IMR-90 (cell line): Measurements from ENCODE around the gene TANGO6. TPM values are rescaled to one million over a fixed set of nuclear protein-coding genes. Genes with fewer than 3 reads are reported as not detected.

Experiments
- ATAC-seq: fragments of 200-7000 bp; cut with Tn5 transposase; 2 replicates; pipeline ENCODE4 v1.9.1; 2020; ENCODE audit warnings: low read depth, mild to moderate bottlenecking, moderate library complexity
- BruUV-seq: library from RNA; stranded (reverse); fragments of 400-500 nt; replicated peaks from 2 replicates; lab custom pipeline; 2021; lab: Mats Ljungman, UMichigan
- CTCF ChIA-PET: fragments of 300-600 bp; formaldehyde crosslinking; extraction: SDS; loops from one replicate; lab custom pipeline; 2021; ENCODE audit warnings: antibody characterized with exemption; lab: Yijun Ruan, JAX
- POLR2A ChIA-PET: fragments of 300-600 bp; sonication (Branson Sonifier 250); formaldehyde crosslinking; loops from one replicate; lab custom pipeline; 2022; ENCODE audit warnings: antibody characterized with exemption; ENCODE audit not compliant: unreplicated experiment; lab: Charles Lee
- DNase-seq: peaks from one replicate; pipeline ENCODE4 v3.0.0; 2013
- H2AFZ ChIP-seq: replicated peaks from 2 replicates; pipeline ENCODE3; 2013; ENCODE audit warnings: low read length, mild to moderate bottlenecking; ENCODE audit not compliant: poor library complexity
- H2AK5ac ChIP-seq: 2 replicates; pipeline ENCODE4 v1.6.1; 2013; ENCODE audit warnings: low read depth, low read length, inconsistent platforms
- H2AK9ac ChIP-seq: replicated peaks from 2 replicates; pipeline ENCODE3; 2013; ENCODE audit warnings: mild to moderate bottlenecking, low read depth, low read length, moderate library complexity; ENCODE audit not compliant: poor library complexity
- H2BK120ac ChIP-seq: 2 replicates; pipeline ENCODE4 v1.6.1; 2013; ENCODE audit warnings: low read depth, low read length, inconsistent platforms
- H2BK15ac ChIP-seq: 3 replicates; pipeline ENCODE4 v1.6.1; 2013; ENCODE audit warnings: low read depth, low read length, inconsistent platforms
- H2BK20ac ChIP-seq: 2 replicates; pipeline ENCODE4 v1.6.1; 2013; ENCODE audit warnings: low read depth, mild to moderate bottlenecking, inconsistent platforms, low read length, moderate library complexity
- H2BK5ac ChIP-seq: 2 replicates; pipeline ENCODE4 v1.6.1; 2013; ENCODE audit warnings: mild to moderate bottlenecking, low read depth, low read length, inconsistent platforms; ENCODE audit not compliant: poor library complexity, severe bottlenecking
- H3K14ac ChIP-seq: replicated peaks from 2 replicates; pipeline ENCODE4 v1.6.1; 2013; ENCODE audit warnings: low read depth, low read length, inconsistent platforms
- H3K18ac ChIP-seq: 2 replicates; pipeline ENCODE4 v1.6.1; 2013; ENCODE audit warnings: low read depth, low read length, control low read depth
- H3K23ac ChIP-seq: 2 replicates; pipeline ENCODE4 v1.6.1; 2013; ENCODE audit warnings: low read depth, low read length, inconsistent platforms
- H3K27ac ChIP-seq: 2 replicates; pipeline ENCODE4 v1.5.1; 2013; ENCODE audit warnings: mild to moderate bottlenecking, control low read depth, low read length; ENCODE audit not compliant: insufficient read depth
- H3K27me3 ChIP-seq: 2 replicates; pipeline ENCODE4 v1.6.1; 2013; ENCODE audit warnings: low read length; ENCODE audit not compliant: control insufficient read depth, insufficient read depth
- H3K36me3 ChIP-seq: 2 replicates; pipeline ENCODE4 v1.6.1; 2013; ENCODE audit warnings: low read length, mixed read lengths; ENCODE audit not compliant: control insufficient read depth, insufficient read depth
- H3K4ac ChIP-seq: 2 replicates; pipeline ENCODE4 v1.6.1; 2013; ENCODE audit warnings: low read depth, low read length, inconsistent platforms
- H3K4me1 ChIP-seq: 2 replicates; pipeline ENCODE4 v1.6.1; 2013; ENCODE audit warnings: low read length, mixed read lengths; ENCODE audit not compliant: control insufficient read depth, insufficient read depth
- H3K4me2 ChIP-seq: 2 replicates; pipeline ENCODE4 v1.6.1; 2013; ENCODE audit warnings: low read depth, mild to moderate bottlenecking, control low read depth, low read length, moderate library complexity
- H3K4me3 ChIP-seq: 2 replicates; pipeline ENCODE4 v1.5.1; 2013; ENCODE audit warnings: low read depth, mild to moderate bottlenecking, control low read depth, low read length, moderate library complexity; ENCODE audit not compliant: insufficient read depth
- H3K56ac ChIP-seq: 2 replicates; pipeline ENCODE4 v1.6.1; 2013; ENCODE audit warnings: low read length, inconsistent platforms; ENCODE audit not compliant: insufficient read depth; ENCODE audit errors: extremely low read depth
- H3K79me1 ChIP-seq, 2 experiments: 2 replicates each; pipeline ENCODE4 v1.6.1; 2013; ENCODE audit warnings: low read length in 2 of 2, inconsistent platforms in 1 of 2, low read depth in 1 of 2
- H3K9ac ChIP-seq: 2 replicates; pipeline ENCODE4 v1.6.1; 2013; ENCODE audit warnings: low read depth, low read length, control low read depth
- H3K9me1 ChIP-seq: 2 replicates; pipeline ENCODE4 v1.6.1; 2013; ENCODE audit warnings: low read length, inconsistent platforms; ENCODE audit not compliant: insufficient read depth
- H3K9me3 ChIP-seq: 2 replicates; pipeline ENCODE4 v1.6.1; 2013; ENCODE audit warnings: low read length; ENCODE audit not compliant: control insufficient read depth, insufficient read depth
- H4K20me1 ChIP-seq: 2 replicates; pipeline ENCODE4 v1.6.1; 2013; ENCODE audit warnings: low read length, inconsistent platforms; ENCODE audit not compliant: insufficient read depth
- H4K5ac ChIP-seq: 2 replicates; pipeline ENCODE4 v1.6.1; 2013; ENCODE audit warnings: mild to moderate bottlenecking, low read depth, low read length, control low read depth
- H4K8ac ChIP-seq, 2 experiments: 2 replicates each; pipeline ENCODE4 v1.6.1; 2013; ENCODE audit warnings: low read depth in 2 of 2, low read length in 2 of 2, control low read depth in 1 of 2, inconsistent platforms in 1 of 2
- H4K91ac ChIP-seq: 2 replicates; pipeline ENCODE4 v1.6.1; 2013; ENCODE audit warnings: low read depth, low read length, inconsistent platforms; ENCODE audit not compliant: insufficient read depth
- BHLHE40 ChIP-seq: fragments of 150-350 bp; IDR thresholded peaks from 2 replicates; pipeline ENCODE4 v1.6.1; 2016; ENCODE audit warnings: mild to moderate bottlenecking, low read depth, low read length
- CEBPB ChIP-seq: IDR thresholded peaks from 2 replicates; pipeline ENCODE4 v1.6.1; 2012; ENCODE audit warnings: low read depth, low read length, improper control_type of control experiment
- CHD1 ChIP-seq: IDR thresholded peaks from 2 replicates; pipeline ENCODE4 v1.6.1; 2012; ENCODE audit warnings: low read depth, low read length, improper control_type of control experiment
- ELK1 ChIP-seq: fragments of 150-350 bp; IDR thresholded peaks from 2 replicates; pipeline ENCODE4 v1.6.1; 2016; ENCODE audit warnings: low read depth, mild to moderate bottlenecking, low read length, moderate library complexity, borderline replicate concordance
- FOS ChIP-seq: fragments of 150-350 bp; IDR thresholded peaks from 2 replicates; pipeline ENCODE4 v1.6.1; 2016; ENCODE audit warnings: low read depth, low read length
- MAFK ChIP-seq: IDR thresholded peaks from 2 replicates; pipeline ENCODE4 v1.6.1; 2012; ENCODE audit warnings: low read depth, low read length, improper control_type of control experiment
- MAZ ChIP-seq: IDR thresholded peaks from 2 replicates; pipeline ENCODE4 v1.6.1; 2012; ENCODE audit warnings: low read depth, mild to moderate bottlenecking, low read length, improper control_type of control experiment, moderate library complexity, borderline replicate concordance
- MXI1 ChIP-seq: IDR thresholded peaks from 2 replicates; pipeline ENCODE4 v1.6.1; 2012; ENCODE audit warnings: low read depth, mild to moderate bottlenecking, low read length, moderate library complexity, borderline replicate concordance
- NFE2L2 ChIP-seq: fragments of 150-350 bp; IDR thresholded peaks from 2 replicates; pipeline ENCODE4 v1.6.1; 2016; ENCODE audit warnings: low read depth, mild to moderate bottlenecking, low read length
- POLR2A ChIP-seq: IDR thresholded peaks from 2 replicates; pipeline ENCODE4 v1.6.1; 2012; ENCODE audit warnings: mild to moderate bottlenecking, low read depth, low read length
- RAD21 ChIP-seq: IDR thresholded peaks from 2 replicates; pipeline ENCODE4 v1.6.1; 2012; ENCODE audit warnings: low read length, improper control_type of control experiment
- RCOR1 ChIP-seq: IDR thresholded peaks from 2 replicates; pipeline ENCODE4 v1.6.1; 2012; ENCODE audit warnings: mild to moderate bottlenecking, low read length, improper control_type of control experiment; ENCODE audit not compliant: insufficient replicate concordance
- RFX5 ChIP-seq: IDR thresholded peaks from 2 replicates; pipeline ENCODE4 v1.8.0; 2012; ENCODE audit warnings: low read depth, mild to moderate bottlenecking, low read length, moderate library complexity
- SMC3 ChIP-seq: fragments of 150-350 bp; IDR thresholded peaks from 2 replicates; pipeline ENCODE4 v1.6.1; 2016; ENCODE audit warnings: low read depth, mild to moderate bottlenecking, antibody characterized with exemption, low read length, moderate library complexity
- USF2 ChIP-seq: fragments of 150-350 bp; IDR thresholded peaks from 2 replicates; pipeline ENCODE4 v1.6.1; 2017; ENCODE audit warnings: mild to moderate bottlenecking, antibody characterized with exemption, low read length, low read depth
- WGBS, 2 experiments: methylation state at CpG; one replicate each; pipeline versions ENCODE4 v1.1.5 to v1.1.7; 2013; ENCODE audit warnings: missing lambda C conversion rate in 2 of 2; ENCODE audit not compliant: insufficient read length in 1 of 2; ENCODE audit errors: extremely low coverage in 2 of 2; 5-methylcytosine and 5-hydroxymethylcytosine counted together
- dilution Hi-C: fragments of 300-500 bp; cut with HindIII; formaldehyde crosslinking; loops from one replicate; pipeline ENCODE4 v1.14.3; 2018; ENCODE audit warnings: low sequenced_read_pairs; ENCODE audit not compliant: unreplicated experiment
- in situ Hi-C: fragments of 300-500 bp; cut with MboI; formaldehyde crosslinking; loops from 3 replicates; pipeline ENCODE4 v1.14.3; 2019; ENCODE audit warnings: low sequenced_read_pairs, inconsistent platforms, mixed read lengths
- intact Hi-C: fragments of 100-400 bp; cut with micrococcal nuclease; formaldehyde crosslinking; loops from 2 replicates; pipeline ENCODE4 v1.10.0; 2022
- polyA plus RNA-seq, 3 experiments: library from polyadenylated mRNA; depleted of rRNA; stranded (reverse); fragments of >200 nt; gene quantifications; 2 replicates each; pipeline ENCODE4 v1.2.3, GENCODE V29; 2012; ENCODE audit warnings: low replicate concordance in 1 of 3
- total RNA-seq: library from RNA; depleted of rRNA; stranded (reverse); fragments of >200 nt; gene quantifications from 2 replicates; pipeline ENCODE4 v1.2.3, GENCODE V29; 2012
- TF ChIP-seq, protein P1 (sequence below): conservative IDR thresholded peaks from 2 replicates; pipeline ENCODE4 v1.5.1; 2012; ENCODE audit warnings: mild to moderate bottlenecking, low read depth, low read length, improper control_type of control experiment

Gene TANGO6
- total and polyA plus RNA-seq, 2 of the 4 experiments (the other 2 are of a cell fraction) = 6.7 to 22.4 TPM

GRCh38 chr16:68907297-68907696 lies 64.0 kb downstream of the TANGO6 start:
- Histone ChIP-seq H4K5ac (no peak overlapping the region), H3K4me3 (no peak overlapping the region), H3K79me1 (no peaks in the 10 kb centered on the region), H4K91ac (no peak overlapping the region), H3K27ac (no peak overlapping the region), H3K9ac (no peak overlapping the region), H3K4me1 (peaks cover 7% of the 10 kb centered on the region), H3K14ac (no peak overlapping the region), H3K36me3 (no peaks in the 10 kb centered on the region; the same call in 1 of the 2 replicates), H4K8ac (no peak overlapping the region), H2AK9ac (no peak overlapping the region), H4K20me1 (no peaks in the 10 kb centered on the region), H2BK15ac (no peak overlapping the region), H2BK5ac (no peak overlapping the region), H2AFZ (no peak overlapping the region), H3K23ac (no peak overlapping the region), H2BK120ac (no peak overlapping the region), H3K18ac (no peak overlapping the region; the same call in 1 of the 2 replicates), H3K9me3 (no peaks in the 10 kb centered on the region), H3K4me2 (no peak overlapping the region), H3K9me1 (no peaks in the 10 kb centered on the region), H3K56ac (no peak overlapping the region), H2BK20ac (no peak overlapping the region), H3K4ac (no peak overlapping the region), H2AK5ac (no peak overlapping the region), H3K27me3 (no peaks in the 10 kb centered on the region)
- in situ Hi-C loops (no loop called here), intact Hi-C loops (no loop called here), dilution Hi-C loops (no loop called here)
- no peak for TF ChIP-seq FOS
- TF ChIP-seq POLR2A = no peak
- TF ChIP-seq MAFK = no peak
- no peak for TF ChIP-seq MAZ
- TF ChIP-seq SMC3 = no peak
- TF ChIP-seq CEBPB = no peak
- TF ChIP-seq CHD1 = no peak
- TF ChIP-seq BHLHE40 = no peak
- TF ChIP-seq NFE2L2 = no peak
- no peak for TF ChIP-seq RCOR1
- no peak for TF ChIP-seq ELK1
- no peak for TF ChIP-seq RFX5
- TF ChIP-seq MXI1 = no peak
- no peak for TF ChIP-seq USF2
- TF ChIP-seq, protein P1, sequence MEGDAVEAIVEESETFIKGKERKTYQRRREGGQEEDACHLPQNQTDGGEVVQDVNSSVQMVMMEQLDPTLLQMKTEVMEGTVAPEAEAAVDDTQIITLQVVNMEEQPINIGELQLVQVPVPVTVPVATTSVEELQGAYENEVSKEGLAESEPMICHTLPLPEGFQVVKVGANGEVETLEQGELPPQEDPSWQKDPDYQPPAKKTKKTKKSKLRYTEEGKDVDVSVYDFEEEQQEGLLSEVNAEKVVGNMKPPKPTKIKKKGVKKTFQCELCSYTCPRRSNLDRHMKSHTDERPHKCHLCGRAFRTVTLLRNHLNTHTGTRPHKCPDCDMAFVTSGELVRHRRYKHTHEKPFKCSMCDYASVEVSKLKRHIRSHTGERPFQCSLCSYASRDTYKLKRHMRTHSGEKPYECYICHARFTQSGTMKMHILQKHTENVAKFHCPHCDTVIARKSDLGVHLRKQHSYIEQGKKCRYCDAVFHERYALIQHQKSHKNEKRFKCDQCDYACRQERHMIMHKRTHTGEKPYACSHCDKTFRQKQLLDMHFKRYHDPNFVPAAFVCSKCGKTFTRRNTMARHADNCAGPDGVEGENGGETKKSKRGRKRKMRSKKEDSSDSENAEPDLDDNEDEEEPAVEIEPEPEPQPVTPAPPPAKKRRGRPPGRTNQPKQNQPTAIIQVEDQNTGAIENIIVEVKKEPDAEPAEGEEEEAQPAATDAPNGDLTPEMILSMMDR = no peak
- no peak for TF ChIP-seq RAD21
- no TSS peak for BruUV-seq
- ATAC-seq (no peak), DNase-seq (no peak)
- no CpG with 5 or more reads among the region's 3 CpGs for WGBS, 2 experiments
- CTCF ChIA-PET = no interaction called here
- POLR2A ChIA-PET = no interaction called here
